Naive thymus-derived CD8-positive, alpha-beta T cell (primary cell): ENCODE data around the gene STK4. TPM values are rescaled to one million over a fixed set of nuclear protein-coding genes. Genes with fewer than 3 reads are reported as not detected.

Source experiments
- ATAC-seq, 2 donors: fragments of 150-1000 bp; cut with Tn5 transposase in 1 of 2; sonication (Bioruptor Pico), chemical (Tn5 transposase) in 1 of 2; 1 replicate in 1 of 2; 2 replicates in 1 of 2; pipeline ENCODE4 v1.10.0; 2021; ENCODE audit warnings: mild to moderate bottlenecking in 2 of 2, moderate library complexity in 2 of 2
- POLR2A ChIA-PET: fragments of 350-600 bp; sonication (Branson Sonifier 250); formaldehyde crosslinking; loops from one replicate; lab custom pipeline; 2021; ENCODE audit warnings: antibody characterized with exemption; lab: Charles Lee
- DNase-seq, 10 donors: peaks; one replicate each; pipeline versions ENCODE4 v3.0.0 to v3.0.0-alpha.2; 2020 to 2022
- H3K27ac Mint-ChIP-seq, 10 donors: one replicate each; pipeline ENCODE4 v1.8.0; 2020 to 2022; ENCODE audit warnings: mild to moderate bottlenecking in 10 of 10, mixed read lengths in 10 of 10, moderate library complexity in 4 of 10, inconsistent platforms in 1 of 10
- H3K27me3 Mint-ChIP-seq, 5 donors: one replicate each; pipeline ENCODE4 v1.8.0; 2021 to 2022; ENCODE audit warnings: mixed read lengths in 5 of 5
- H3K36me3 Mint-ChIP-seq, 3 donors: one replicate each; pipeline ENCODE4 v1.8.0; 2020 to 2022; ENCODE audit warnings: mixed read lengths in 3 of 3, mild to moderate bottlenecking in 2 of 3, inconsistent platforms in 1 of 3
- H3K4me1 Mint-ChIP-seq, 4 donors: one replicate each; pipeline ENCODE4 v1.8.0; 2021 to 2022; ENCODE audit warnings: mixed read lengths in 4 of 4
- H3K4me3 Mint-ChIP-seq, 10 donors: one replicate each; pipeline ENCODE4 v1.8.0; 2020 to 2022; ENCODE audit warnings: mild to moderate bottlenecking in 10 of 10, mixed read lengths in 10 of 10, moderate library complexity in 6 of 10, inconsistent platforms in 1 of 10
- H3K9me3 Mint-ChIP-seq, 9 donors: one replicate each; pipeline ENCODE4 v1.8.0; 2020 to 2022; ENCODE audit warnings: mixed read lengths in 9 of 9, mild to moderate bottlenecking in 3 of 9, inconsistent platforms in 1 of 9, moderate library complexity in 1 of 9
- polyA plus RNA-seq, 3 donors: library from polyadenylated mRNA; unstranded; fragments of 300-500 nt; fragmentation: Illumina TruSeq; gene quantifications; one replicate each; pipeline ENCODE4 v1.2.3, GENCODE V29; 2021
- total RNA-seq, 8 experiments: library from RNA in 2 of 8; stranded (reverse) in 2 of 8; gene quantifications; one replicate each; pipeline ENCODE4 v1.2.3 and lab custom pipeline; 2021 to 2026

Gene STK4
- total and polyA plus RNA-seq, 5 experiments from 2014 or later, result 178 to 354 (median 192) TPM

DNA sequence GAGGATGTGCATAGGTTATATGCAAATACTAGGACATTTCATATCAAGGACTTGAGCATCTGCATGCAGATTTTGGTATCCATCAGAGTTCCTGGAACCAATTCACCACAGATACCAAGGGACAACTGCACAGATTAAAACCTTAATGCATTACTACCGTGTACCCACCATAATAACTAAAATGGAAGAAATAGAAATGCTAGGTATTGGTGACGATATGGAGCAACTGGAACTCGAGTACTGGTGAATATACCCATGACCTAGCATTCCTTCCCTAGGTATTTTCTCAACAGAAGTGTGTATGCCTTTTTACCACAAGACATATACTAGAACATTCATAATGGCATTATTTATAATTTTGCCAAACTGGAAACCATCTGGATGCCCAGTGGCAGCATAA, 116.2 kb downstream of the STK4 start:
- peaks cover 0 to 28% (median 10%) of the 10 kb centered on the region in 9 donors for H3K9me3 Mint-ChIP-seq
- H3K27ac Mint-ChIP-seq, result peak overlapping the region in 1 of 10 donors; percentile 3
- POLR2A ChIA-PET, result no interaction called here
- H3K4me1 Mint-ChIP-seq, result peaks cover 9 to 24% (median 17%) of the 10 kb centered on the region in 4 donors
- DNase-seq, result no peak
- no peak for ATAC-seq
- no peak overlapping the region for H3K4me3 Mint-ChIP-seq
- H3K27me3 Mint-ChIP-seq, result no peaks in the 10 kb centered on the region
- H3K36me3 Mint-ChIP-seq, result peaks cover 44 to 82% (median 66%) of the 10 kb centered on the region in 3 donors

DNA sequence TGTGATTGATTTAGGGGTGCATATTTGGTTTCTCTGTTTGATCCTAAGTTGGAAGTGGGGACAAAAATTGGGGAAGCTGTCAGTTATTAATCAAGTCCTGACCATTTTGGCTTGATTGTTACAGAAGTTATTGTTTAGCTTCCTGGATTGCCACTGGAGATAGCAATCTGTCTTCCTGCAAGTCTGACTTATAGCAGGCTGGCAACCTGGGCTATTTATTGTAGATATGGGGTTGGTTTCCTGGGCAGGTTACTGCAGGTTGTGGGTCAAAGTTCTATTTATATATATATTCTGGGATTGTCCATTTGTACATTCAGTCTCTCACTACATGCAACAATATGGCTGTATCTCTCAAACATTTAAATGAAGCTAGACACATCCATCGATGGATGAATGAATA, 116.8 kb downstream of the STK4 start:
- H3K4me1 Mint-ChIP-seq, result peaks cover 9 to 31% (median 17%) of the 10 kb centered on the region in 4 donors
- H3K36me3 Mint-ChIP-seq, result peaks cover 44 to 82% (median 63%) of the 10 kb centered on the region in 3 donors
- no peak overlapping the region for H3K4me3 Mint-ChIP-seq
- H3K27me3 Mint-ChIP-seq, result no peaks in the 10 kb centered on the region
- DNase-seq (no peak), ATAC-seq (no peak)
- H3K27ac Mint-ChIP-seq, result peak overlapping the region in 3 of 10 donors; percentile 54 to 73 (median 59)
- peaks cover 0 to 28% (median 10%) of the 10 kb centered on the region in 9 donors for H3K9me3 Mint-ChIP-seq
- POLR2A ChIA-PET, result interaction anchor here (0.8 kb wide), 2 partner anchors 12 to 112 kb away, joined by 4 to 5 read pairs; no protein-coding TSS in a partner anchor

DNA sequence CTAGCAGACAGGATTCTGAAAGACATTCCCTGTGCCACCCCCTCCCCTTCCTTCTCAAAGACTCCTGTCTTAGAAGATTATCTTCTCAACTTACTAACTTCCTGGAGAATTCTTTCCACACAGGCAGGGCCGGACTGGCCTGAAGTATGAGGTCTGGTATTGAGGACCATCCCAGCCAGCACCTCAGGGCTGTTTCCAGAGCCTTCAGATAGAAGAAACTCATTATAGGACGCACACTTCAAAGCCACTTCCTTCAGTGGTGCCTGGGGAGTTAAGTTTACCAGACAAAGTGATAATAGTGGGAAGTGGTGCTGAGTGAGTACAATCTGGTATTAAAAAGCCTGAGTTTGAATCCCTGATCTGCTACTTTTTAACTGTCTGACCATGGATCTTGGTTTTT, 119.0 kb downstream of the STK4 start:
- Mint-ChIP-seq H3K27me3 (no peaks in the 10 kb centered on the region), H3K4me1 (peaks cover 9 to 22% (median 17%) of the 10 kb centered on the region in 4 donors), H3K9me3 (peaks cover 0 to 27% (median 10%) of the 10 kb centered on the region in 9 donors), H3K27ac (peak overlapping the region in 7 of 10 donors; percentile 0 to 73 (median 36)), H3K36me3 (peaks cover 33 to 71% (median 45%) of the 10 kb centered on the region in 3 donors), H3K4me3 (no peak overlapping the region)
- ATAC-seq, result no peak
- DNase-seq, result no peak
- POLR2A ChIA-PET, result no interaction called here

DNA sequence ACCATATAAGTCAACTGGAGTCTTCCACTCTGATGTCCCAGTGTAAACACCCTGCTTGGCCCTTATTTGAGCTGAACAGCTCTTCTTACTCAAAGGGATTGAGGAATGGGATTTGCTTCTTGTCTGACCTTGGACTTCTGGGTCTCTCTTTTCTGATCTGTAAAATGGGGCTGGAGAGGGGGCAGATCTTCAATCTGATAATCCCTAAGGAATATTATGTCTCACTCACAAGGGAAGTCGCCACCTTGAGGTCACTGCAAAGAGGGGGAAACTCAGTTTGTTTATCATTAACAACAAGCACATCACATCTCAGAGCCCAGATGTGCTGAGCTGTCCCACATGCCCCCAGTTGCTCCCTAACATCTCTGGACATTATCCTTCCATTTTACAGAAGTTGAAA, 119.6 kb downstream of the STK4 start:
- POLR2A ChIA-PET, result no interaction called here

DNA sequence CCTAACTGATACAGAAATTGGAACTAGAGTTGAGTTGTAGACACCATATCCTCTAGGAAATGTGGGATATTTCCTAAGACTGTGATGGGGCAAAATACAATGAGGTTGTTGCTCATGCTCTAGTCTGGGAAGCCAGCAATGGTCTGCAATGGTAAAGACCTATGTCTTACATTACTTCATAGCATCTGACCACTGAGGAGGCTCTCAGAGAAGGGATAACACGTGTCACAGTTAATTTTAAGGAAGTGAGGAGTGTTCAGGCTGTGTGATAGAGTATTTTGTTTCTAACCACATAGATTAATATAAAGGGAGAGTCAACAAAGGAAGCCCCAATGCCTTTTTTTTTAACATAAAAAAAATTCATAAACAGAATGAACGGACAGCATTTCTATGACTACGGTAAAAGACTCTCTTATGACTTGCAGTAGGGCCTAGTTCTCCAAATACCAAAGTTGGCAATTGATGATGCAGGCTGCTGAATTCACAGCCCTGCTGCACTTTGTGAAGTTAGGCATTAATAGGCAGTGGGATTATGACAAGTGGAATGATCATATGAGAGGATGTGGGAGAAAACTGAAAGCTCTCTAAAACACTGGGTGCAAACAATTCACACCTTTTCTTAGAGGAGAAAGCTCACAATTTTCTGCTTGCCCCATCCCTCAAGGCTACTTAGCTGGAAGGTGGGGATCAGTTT, 120.9 kb downstream of the STK4 start:
- POLR2A ChIA-PET, result interaction anchor here (0.6 to 0.9 kb wide), 2 partner anchors 42 to 120 kb away, joined by 3 to 4 read pairs; no protein-coding TSS in a partner anchor
- DNase-seq (no peak), ATAC-seq (no peak)
- Mint-ChIP-seq H3K27ac (peak overlapping the region in 2 of 10 donors; percentile 2 to 13), H3K27me3 (no peaks in the 10 kb centered on the region), H3K36me3 (peaks cover 18 to 58% (median 26%) of the 10 kb centered on the region in 3 donors), H3K4me3 (no peak overlapping the region), H3K9me3 (peaks cover 0 to 16% (median 0%) of the 10 kb centered on the region in 9 donors), H3K4me1 (peaks cover 5 to 22% (median 17%) of the 10 kb centered on the region in 4 donors)

More for the DNA sequence above, 119.6 kb downstream of the STK4 start:
- Mint-ChIP-seq H3K4me1 (peaks cover 9 to 22% (median 17%) of the 10 kb centered on the region in 4 donors), H3K27me3 (no peaks in the 10 kb centered on the region), H3K4me3 (no peak overlapping the region), H3K27ac (peak overlapping the region in 9 of 10 donors; percentile 0 to 73 (median 45)), H3K9me3 (peaks cover 0 to 25% (median 10%) of the 10 kb centered on the region in 9 donors), H3K36me3 (peaks cover 27 to 68% (median 39%) of the 10 kb centered on the region in 3 donors)
- DNase-seq (no peak), ATAC-seq (no peak)

DNA sequence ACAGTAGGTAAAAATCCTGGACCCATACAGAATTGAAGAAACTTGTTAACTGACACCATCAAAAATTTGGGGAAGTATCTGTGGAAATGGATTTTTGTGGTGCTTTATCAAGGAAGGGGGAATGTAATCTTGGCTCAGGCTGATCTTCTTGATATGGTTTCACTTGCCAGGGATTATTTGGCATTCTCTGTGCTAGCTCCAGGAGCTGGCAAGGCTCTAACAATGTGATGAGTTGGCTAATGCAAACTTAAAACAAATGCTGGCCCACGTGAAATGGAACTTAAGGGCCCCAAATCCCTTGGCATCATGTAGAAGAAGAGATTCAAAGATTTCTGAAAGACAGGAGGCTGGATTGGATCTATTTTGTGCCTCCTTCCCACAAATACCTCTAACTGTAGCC, 121.5 kb downstream of the STK4 start:
- POLR2A ChIA-PET, result interaction anchor here (0.6 kb wide), 1 partner anchor 120 kb away, joined by 4 read pairs; no protein-coding TSS in a partner anchor
- H3K9me3 Mint-ChIP-seq, result peaks cover 0 to 11% (median 0%) of the 10 kb centered on the region in 9 donors
- H3K27me3 Mint-ChIP-seq, result no peaks in the 10 kb centered on the region
- peaks cover 13 to 52% (median 20%) of the 10 kb centered on the region in 3 donors for H3K36me3 Mint-ChIP-seq
- H3K4me3 Mint-ChIP-seq, result no peak overlapping the region
- DNase-seq (no peak), ATAC-seq (no peak)
- H3K27ac Mint-ChIP-seq, result peak overlapping the region in 2 of 10 donors; percentile 2 to 13
- H3K4me1 Mint-ChIP-seq, result peaks cover 5 to 22% (median 17%) of the 10 kb centered on the region in 4 donors

DNA sequence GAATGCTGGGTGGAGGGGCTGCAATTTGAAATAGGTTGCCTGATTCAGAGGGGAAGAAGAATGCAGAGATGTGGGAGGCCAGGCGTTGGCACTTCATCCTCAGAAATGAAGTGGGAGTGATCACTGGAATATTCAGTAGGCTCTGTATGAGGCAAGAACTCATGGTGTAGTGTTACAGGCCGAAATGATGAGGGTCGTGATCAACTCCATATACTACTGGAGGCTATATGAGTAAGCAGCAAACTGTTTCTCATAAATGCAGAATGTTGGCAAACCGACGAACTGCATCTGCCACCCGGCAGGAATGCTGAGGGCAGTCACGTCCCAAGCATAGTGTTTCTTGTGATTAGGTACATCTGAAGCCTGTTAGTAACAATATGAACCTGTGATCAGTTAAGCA, 121.9 kb downstream of the STK4 start:
- peak overlapping the region in 2 of 10 donors; percentile 2 to 13 for H3K27ac Mint-ChIP-seq
- peaks cover 8 to 48% (median 16%) of the 10 kb centered on the region in 3 donors for H3K36me3 Mint-ChIP-seq
- DNase-seq (no peak), ATAC-seq (no peak)
- peaks cover 0 to 6% (median 0%) of the 10 kb centered on the region in 9 donors for H3K9me3 Mint-ChIP-seq
- H3K4me3 Mint-ChIP-seq, result no peak overlapping the region
- H3K4me1 Mint-ChIP-seq, result peaks cover 5 to 22% (median 17%) of the 10 kb centered on the region in 4 donors
- POLR2A ChIA-PET, result no interaction called here
- H3K27me3 Mint-ChIP-seq, result no peaks in the 10 kb centered on the region

DNA sequence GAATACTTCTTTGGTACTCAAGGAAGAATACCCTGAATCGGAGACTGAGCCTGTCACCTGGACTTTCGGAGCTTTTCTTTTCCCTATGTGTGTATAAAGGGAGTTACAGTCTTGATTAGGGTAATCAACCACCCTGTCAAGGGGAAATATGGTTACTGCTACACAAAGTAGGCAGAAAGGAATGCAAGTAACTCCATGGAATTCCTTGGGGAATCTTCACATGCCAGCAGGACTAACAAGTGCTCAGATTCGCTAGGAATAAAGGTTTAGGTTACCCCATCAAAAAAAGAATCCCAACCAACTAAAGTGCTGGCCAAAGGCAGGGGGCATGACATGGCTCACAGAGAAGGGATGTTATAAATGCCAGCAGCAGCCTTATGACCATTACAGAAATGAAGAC, 124.2 kb downstream of the STK4 start:
- Mint-ChIP-seq H3K9me3 (no peaks in the 10 kb centered on the region), H3K27ac (peak overlapping the region in 1 of 10 donors; percentile 7), H3K4me1 (peaks cover 4 to 18% (median 8%) of the 10 kb centered on the region in 4 donors), H3K4me3 (no peak overlapping the region), H3K36me3 (peaks cover 5 to 42% (median 9%) of the 10 kb centered on the region in 3 donors), H3K27me3 (no peaks in the 10 kb centered on the region)
- ATAC-seq (no peak), DNase-seq (no peak)
- POLR2A ChIA-PET, result interaction anchor here (1.1 kb wide), 1 partner anchor 9 kb away, joined by 3 read pairs; no protein-coding TSS in a partner anchor

DNA sequence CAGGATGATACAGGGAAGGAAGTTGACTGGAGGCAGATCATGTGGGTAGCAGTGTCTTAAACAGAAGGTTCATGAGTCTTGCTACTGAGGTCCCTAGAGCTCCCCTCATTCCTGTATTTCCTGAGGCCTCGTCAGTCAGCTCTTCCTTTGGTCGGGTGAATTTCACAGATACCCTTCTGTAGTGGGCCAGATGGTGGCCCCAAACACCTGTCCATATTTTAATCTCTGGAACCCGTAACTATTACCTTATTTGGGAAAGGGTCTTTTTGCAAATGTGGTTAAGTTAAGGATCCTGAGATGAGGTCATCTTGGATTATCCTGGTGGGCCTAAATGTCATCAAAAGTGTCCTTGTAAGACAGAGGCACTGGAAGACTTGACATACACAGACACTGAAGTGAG, 125.1 kb downstream of the STK4 start:
- ATAC-seq (no peak), DNase-seq (no peak)
- Mint-ChIP-seq H3K4me1 (peaks cover 5 to 20% (median 9%) of the 10 kb centered on the region in 4 donors), H3K4me3 (no peak overlapping the region), H3K9me3 (no peaks in the 10 kb centered on the region), H3K27ac (peak overlapping the region in 5 of 10 donors; percentile 7 to 57 (median 21)), H3K36me3 (peaks cover 3 to 33% (median 4%) of the 10 kb centered on the region in 3 donors), H3K27me3 (peaks cover 0 to 3% (median 0%) of the 10 kb centered on the region in 5 donors)
- POLR2A ChIA-PET, result interaction anchor here (0.5 kb wide), 1 partner anchor 70 kb away, joined by 4 read pairs; no protein-coding TSS in a partner anchor

DNA sequence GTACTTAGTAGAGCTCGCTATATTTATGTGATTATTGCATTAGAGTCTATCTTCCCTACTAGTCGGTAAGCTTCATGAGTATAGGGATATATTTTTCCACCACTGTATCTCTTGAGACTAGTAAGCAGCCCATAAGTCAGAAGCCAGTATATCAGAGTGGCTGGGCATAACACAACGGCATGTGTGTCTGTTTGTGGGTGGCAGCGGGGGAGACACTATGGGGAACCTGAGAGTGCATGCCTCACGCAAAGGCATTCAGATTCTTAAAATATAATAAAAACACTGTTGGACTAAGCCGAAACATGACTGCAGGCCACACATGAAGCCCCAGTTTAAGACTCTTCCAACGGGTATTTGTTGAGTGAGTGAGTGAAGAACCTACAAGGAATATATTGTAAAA, 126.6 kb downstream of the STK4 start:
- ATAC-seq (no peak), DNase-seq (no peak)
- peaks cover 5 to 15% (median 11%) of the 10 kb centered on the region in 5 donors for H3K27me3 Mint-ChIP-seq
- no peak overlapping the region for H3K4me3 Mint-ChIP-seq
- POLR2A ChIA-PET, result interaction anchor here (0.5 kb wide), 1 partner anchor 695 kb away, joined by 3 read pairs; no protein-coding TSS in a partner anchor
- no peak overlapping the region for H3K27ac Mint-ChIP-seq
- H3K36me3 Mint-ChIP-seq, result peaks cover 0 to 19% (median 0%) of the 10 kb centered on the region in 3 donors
- H3K4me1 Mint-ChIP-seq, result peaks cover 8 to 15% (median 13%) of the 10 kb centered on the region in 4 donors
- no peaks in the 10 kb centered on the region for H3K9me3 Mint-ChIP-seq

DNA sequence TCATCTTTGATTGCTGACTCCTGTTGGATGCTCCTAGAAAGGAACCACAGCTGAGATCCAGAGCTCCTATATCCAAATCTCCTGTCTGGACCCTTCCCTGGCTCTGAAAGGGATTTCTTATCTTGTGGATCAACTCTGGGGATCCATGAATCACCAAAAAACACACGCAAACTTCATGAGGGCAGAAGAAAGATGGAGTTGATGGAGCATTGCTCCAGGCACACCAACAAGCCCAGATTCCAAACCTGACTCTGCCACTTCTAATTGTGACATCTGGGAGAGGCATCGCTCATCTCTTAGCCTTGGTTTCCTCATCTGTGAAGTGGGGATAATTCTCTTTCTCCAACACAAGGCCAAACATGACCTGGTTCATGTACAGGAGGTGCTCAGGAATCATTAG, 127.9 kb downstream of the STK4 start:
- H3K9me3 Mint-ChIP-seq, result no peaks in the 10 kb centered on the region
- ATAC-seq, result no peak
- peaks cover 11 to 22% (median 18%) of the 10 kb centered on the region in 5 donors for H3K27me3 Mint-ChIP-seq
- H3K36me3 Mint-ChIP-seq, result peaks cover 0 to 11% (median 0%) of the 10 kb centered on the region in 3 donors
- H3K27ac Mint-ChIP-seq, result peak overlapping the region in 2 of 10 donors; percentile 51 to 53
- H3K4me3 Mint-ChIP-seq, result no peak overlapping the region
- POLR2A ChIA-PET, result no interaction called here
- no peak for DNase-seq
- H3K4me1 Mint-ChIP-seq, result peaks cover 10 to 20% (median 15%) of the 10 kb centered on the region in 4 donors

DNA sequence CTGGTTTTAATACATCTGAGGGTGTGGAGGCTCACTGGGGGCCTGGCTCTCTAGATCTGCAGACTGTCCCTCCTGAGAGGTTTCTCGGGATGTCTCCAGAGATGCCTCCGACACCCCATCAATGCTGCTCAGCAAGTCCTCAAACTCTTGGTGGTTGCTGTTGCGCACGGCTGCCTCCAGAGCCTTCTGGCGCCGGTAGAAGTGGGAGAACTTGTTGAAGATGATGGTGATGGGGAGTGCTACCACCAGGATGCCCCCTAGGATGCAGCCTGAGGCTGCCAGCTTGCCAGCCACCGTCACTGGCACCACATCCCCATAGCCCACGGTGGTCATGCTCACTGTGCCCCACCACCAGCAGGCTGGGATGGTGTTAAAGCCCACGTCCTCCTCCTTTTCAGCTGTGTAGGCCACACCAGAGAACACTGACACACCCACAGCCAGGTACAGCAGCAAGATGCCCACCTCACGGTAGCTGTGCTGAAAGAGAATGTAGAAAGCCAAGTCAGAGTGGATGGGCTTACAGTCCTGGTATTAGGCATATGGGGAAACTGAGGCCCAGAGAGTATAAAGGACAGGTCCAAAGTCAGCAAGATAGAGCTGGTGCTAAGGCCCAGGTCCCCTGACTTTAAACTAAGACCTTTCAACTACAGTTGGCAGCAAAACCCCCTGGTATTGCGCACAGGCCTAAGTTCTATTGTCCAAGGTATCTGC, 128.7 kb downstream of the STK4 start:
- peaks cover 0 to 7% (median 0%) of the 10 kb centered on the region in 3 donors for H3K36me3 Mint-ChIP-seq
- no peak for ATAC-seq
- H3K9me3 Mint-ChIP-seq, result no peaks in the 10 kb centered on the region
- peaks cover 10 to 20% (median 16%) of the 10 kb centered on the region in 4 donors for H3K4me1 Mint-ChIP-seq
- no peak overlapping the region for H3K27ac Mint-ChIP-seq
- no peak overlapping the region for H3K4me3 Mint-ChIP-seq
- H3K27me3 Mint-ChIP-seq, result peaks cover 19 to 29% (median 26%) of the 10 kb centered on the region in 5 donors
- DNase-seq, result no peak
- POLR2A ChIA-PET, result interaction anchor here (1.2 kb wide), 1 partner anchor 51 kb away, joined by 7 read pairs; no protein-coding TSS in a partner anchor
